Activated T-helper 17 cell treated with anti-CD3 and anti-CD28 coated beads, Interleukin-2, amount 50 U/mL, for 72 hours (primary cell): ENCODE results near the gene CUEDC2. TPM values are rescaled to one million over a fixed set of nuclear protein-coding genes. Genes with fewer than 3 reads are reported as not detected.
"Not testable (repeated sequence)": the region's sequence is repeated elsewhere in the genome, so short reads cannot be mapped to it uniquely, and the experiment has no call there.

Experiments used
- ATAC-seq: fragments of 150-1000 bp; cut with Tn5 transposase; replicated peaks from 2 replicates; pipeline ENCODE4 v1.10.0; 2021; ENCODE audit warnings: mild to moderate bottlenecking, moderate library complexity
- H3K27ac Mint-ChIP-seq: one replicate; pipeline ENCODE4 v1.8.0; 2022; ENCODE audit warnings: mixed read lengths
- H3K27me3 Mint-ChIP-seq: one replicate; pipeline ENCODE4 v1.8.0; 2022; ENCODE audit warnings: mixed read lengths
- H3K36me3 Mint-ChIP-seq: one replicate; pipeline ENCODE4 v1.8.0; 2022; ENCODE audit warnings: low read depth, mild to moderate bottlenecking, mixed read lengths
- H3K4me1 Mint-ChIP-seq: one replicate; pipeline ENCODE4 v1.8.0; 2022; ENCODE audit warnings: mixed read lengths
- H3K4me3 Mint-ChIP-seq: one replicate; pipeline ENCODE4 v1.8.0; 2022; ENCODE audit warnings: mild to moderate bottlenecking, mixed read lengths
- H3K9me3 Mint-ChIP-seq: one replicate; pipeline ENCODE4 v1.8.0; 2022; ENCODE audit warnings: mixed read lengths
- total RNA-seq, 2 donors: library from RNA; stranded (reverse); gene quantifications; one replicate each; pipeline ENCODE4 v1.2.3, GENCODE V29; 2022

Gene CUEDC2
- total RNA-seq, 2 donors from 2014 or later = 53.3 to 58.5 TPM

DNA sequence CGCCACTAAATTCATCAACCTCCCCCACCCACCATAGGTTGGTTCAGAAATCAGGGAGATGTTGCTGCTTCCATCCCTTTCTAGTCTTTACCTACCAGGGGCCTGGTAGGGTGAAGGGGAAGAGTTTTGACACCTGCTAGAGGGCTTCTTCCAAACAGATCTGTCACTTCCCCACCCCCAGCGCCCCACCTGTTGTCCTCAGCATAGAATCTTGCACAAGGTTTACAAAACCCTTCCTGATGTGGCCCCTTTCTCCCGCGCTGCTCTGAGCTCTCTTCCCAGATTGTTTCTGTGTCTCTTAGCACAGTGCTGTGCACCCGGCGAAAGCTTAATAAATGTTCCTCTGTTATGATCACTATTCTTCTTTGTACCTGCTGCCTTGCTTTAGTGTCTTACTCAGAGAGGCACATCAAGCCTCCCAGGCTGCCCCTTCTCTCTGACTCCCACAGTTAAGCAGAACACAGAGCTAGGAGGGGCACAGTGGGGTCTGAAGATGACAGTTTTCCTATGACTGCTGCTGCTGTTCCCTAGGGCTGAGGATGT is 30.2 kb upstream of the CUEDC2 start:
- no peaks in the 10 kb centered on the region for H3K9me3 Mint-ChIP-seq
- H3K4me3 Mint-ChIP-seq = peak overlapping the region; percentile 98
- H3K36me3 Mint-ChIP-seq = no peaks in the 10 kb centered on the region
- H3K27ac Mint-ChIP-seq = no peak overlapping the region
- ATAC-seq = no peak
- peaks cover 21% of the 10 kb centered on the region for H3K4me1 Mint-ChIP-seq
- no peaks in the 10 kb centered on the region for H3K27me3 Mint-ChIP-seq

DNA sequence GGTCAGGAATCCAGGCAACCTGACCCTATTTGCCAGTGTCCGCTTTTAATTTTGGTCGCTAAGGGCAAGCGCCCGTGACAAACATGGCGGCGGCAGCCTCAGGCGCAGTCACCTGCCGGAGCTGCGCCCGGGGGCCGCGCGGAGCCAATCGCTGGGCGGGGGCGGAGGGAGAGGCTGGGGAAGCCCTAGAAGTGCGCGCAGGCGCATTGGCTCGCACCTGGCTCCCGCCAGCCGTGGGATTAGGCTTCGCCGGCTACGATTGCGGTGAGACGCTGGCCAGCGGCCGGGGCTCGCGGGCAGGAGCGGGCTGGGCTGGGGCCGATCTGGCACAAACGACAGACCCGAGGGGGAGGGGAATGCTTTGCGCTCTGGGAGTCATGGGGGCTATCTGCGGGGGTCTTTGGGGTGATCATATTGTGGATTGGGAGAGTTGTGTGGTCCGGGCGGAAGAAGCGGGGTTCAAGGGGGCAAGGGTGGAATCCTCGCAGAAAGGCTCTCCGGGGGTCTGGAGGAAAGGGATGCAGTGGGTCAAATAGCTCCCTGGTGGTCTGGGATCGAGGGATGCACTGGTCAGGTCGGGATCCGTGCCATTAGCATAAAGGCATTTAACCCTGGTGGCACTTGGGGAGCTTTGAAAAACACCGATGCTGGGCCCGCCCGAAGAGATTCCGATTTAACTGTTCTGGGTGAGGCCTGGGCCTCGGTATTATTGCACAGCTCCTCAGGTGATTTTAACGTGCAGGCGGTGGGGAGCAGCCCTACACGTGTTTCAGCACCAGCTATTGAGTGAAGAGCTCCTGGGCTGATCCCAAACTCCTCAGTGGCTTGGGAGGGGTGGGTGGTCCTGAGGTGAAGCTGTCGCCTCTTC is 29.0 kb upstream of the CUEDC2 start:
- H3K9me3 Mint-ChIP-seq = no peaks in the 10 kb centered on the region
- H3K36me3 Mint-ChIP-seq = peaks cover 3% of the 10 kb centered on the region
- H3K27me3 Mint-ChIP-seq = no peaks in the 10 kb centered on the region
- H3K27ac Mint-ChIP-seq = peak overlapping the region; percentile 79
- H3K4me3 Mint-ChIP-seq = peak overlapping the region; percentile 98
- ATAC-seq = peak; percentile 99
- H3K4me1 Mint-ChIP-seq = peaks cover 24% of the 10 kb centered on the region

DNA sequence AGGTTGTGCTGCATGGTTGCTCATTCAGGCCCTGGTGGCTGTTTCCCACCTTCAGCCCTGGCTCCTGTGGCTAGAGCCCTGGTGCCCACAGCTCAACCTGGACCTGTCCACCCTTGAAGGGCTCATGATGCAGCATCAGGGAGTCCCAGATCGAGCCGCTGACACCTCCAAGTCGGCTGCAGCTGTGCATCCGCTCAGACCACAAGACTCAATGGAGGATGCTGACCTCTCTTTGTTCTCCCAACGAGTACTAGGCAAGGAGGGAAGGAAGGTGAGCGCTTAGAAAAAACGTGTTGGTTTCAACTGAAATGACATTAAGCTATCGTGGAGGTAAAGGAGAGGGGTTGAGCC is 28.4 kb upstream of the CUEDC2 start:
- ATAC-seq = peak; percentile 59
- peak overlapping the region; percentile 98 for H3K4me3 Mint-ChIP-seq
- H3K27ac Mint-ChIP-seq = peak overlapping the region; percentile 79
- H3K4me1 Mint-ChIP-seq = peaks cover 24% of the 10 kb centered on the region
- H3K9me3 Mint-ChIP-seq = no peaks in the 10 kb centered on the region
- H3K27me3 Mint-ChIP-seq = no peaks in the 10 kb centered on the region
- peaks cover 8% of the 10 kb centered on the region for H3K36me3 Mint-ChIP-seq

DNA sequence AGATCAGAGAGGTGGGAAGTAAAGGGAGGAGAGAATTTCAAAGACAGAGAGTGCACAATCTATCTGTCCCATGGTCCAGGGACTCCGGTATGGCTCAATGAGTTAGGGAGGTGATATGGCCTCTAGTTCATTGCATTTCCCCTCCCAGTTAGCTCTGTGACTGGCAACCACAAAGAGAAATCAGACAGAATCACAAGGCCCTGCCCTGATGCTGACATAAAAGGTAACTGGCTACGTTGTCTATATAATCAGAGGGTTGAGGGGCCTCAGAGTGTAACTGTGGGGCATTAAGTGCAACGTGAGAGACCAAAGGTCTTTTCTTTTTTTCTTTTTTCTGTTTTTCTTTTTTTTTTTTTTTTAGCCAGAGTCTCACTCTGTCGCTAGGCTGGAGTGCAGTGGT is 26.3 kb upstream of the CUEDC2 start:
- H3K9me3 Mint-ChIP-seq = no peaks in the 10 kb centered on the region
- peaks cover 21% of the 10 kb centered on the region for H3K4me1 Mint-ChIP-seq
- no peak overlapping the region for H3K4me3 Mint-ChIP-seq
- H3K27me3 Mint-ChIP-seq = no peaks in the 10 kb centered on the region
- no peak for ATAC-seq
- peaks cover 29% of the 10 kb centered on the region for H3K36me3 Mint-ChIP-seq
- H3K27ac Mint-ChIP-seq = no peak overlapping the region

DNA sequence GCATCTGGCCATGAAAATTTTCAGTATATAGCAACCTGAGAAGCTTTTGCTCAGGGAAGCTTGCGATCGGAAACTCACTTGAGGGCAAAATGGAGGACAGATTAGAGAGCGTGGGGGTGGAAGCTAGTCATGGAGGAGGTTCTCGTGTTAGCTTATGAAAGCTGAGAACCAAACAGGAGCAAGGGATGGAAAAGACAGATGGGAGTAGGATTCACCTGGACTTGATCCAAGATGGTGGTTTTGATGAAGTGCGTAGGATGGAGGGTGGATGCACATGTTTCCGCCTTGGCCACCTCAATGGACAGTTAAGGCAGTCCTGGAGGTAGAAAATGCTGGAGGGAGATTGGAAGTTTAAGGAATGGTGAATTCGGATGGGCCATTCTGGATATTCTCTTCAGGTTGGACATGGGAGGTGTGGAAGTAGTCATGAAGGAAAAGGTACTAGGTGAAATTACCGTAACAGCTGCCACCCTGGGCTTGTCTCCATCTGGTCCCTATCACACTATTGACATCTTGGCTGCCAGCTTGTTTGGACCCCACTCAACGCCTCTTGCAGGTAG is 25.3 kb upstream of the CUEDC2 start:
- Mint-ChIP-seq H3K36me3 (peaks cover 38% of the 10 kb centered on the region), H3K27ac (no peak overlapping the region), H3K4me1 (peaks cover 22% of the 10 kb centered on the region), H3K9me3 (no peaks in the 10 kb centered on the region), H3K27me3 (no peaks in the 10 kb centered on the region), H3K4me3 (no peak overlapping the region)
- ATAC-seq = no peak

DNA sequence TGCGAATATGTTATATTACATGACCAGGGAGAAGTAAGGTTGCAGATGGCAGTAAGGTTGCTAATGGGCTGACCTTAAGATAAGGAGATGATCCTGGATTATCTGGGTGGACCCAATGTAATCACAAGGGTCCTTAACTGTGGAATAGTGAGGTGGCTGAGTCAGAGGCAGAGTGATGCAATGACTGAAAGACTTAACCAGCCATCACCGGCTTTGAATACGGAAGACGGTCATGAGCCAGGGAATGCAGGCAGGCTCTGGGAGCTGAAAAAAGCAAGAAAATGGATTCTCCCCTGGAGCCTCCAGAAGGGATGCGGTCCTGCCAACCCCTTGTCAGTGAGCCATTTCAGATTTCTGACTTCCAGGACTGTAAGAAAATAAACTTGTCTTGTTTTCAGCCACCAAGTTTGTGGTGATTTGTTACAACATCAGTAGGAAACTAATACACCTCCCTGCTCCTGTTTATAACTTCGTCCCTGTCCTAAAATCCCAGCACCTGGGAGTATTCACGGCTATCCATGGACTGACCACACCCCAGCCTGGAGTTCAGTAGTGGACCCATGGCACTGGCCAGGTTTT is 23.6 kb upstream of the CUEDC2 start:
- no peak for ATAC-seq
- Mint-ChIP-seq H3K9me3 (no peaks in the 10 kb centered on the region), H3K36me3 (peaks cover 55% of the 10 kb centered on the region), H3K4me1 (peaks cover 13% of the 10 kb centered on the region), H3K27me3 (no peaks in the 10 kb centered on the region), H3K27ac (no peak overlapping the region), H3K4me3 (no peak overlapping the region)

DNA sequence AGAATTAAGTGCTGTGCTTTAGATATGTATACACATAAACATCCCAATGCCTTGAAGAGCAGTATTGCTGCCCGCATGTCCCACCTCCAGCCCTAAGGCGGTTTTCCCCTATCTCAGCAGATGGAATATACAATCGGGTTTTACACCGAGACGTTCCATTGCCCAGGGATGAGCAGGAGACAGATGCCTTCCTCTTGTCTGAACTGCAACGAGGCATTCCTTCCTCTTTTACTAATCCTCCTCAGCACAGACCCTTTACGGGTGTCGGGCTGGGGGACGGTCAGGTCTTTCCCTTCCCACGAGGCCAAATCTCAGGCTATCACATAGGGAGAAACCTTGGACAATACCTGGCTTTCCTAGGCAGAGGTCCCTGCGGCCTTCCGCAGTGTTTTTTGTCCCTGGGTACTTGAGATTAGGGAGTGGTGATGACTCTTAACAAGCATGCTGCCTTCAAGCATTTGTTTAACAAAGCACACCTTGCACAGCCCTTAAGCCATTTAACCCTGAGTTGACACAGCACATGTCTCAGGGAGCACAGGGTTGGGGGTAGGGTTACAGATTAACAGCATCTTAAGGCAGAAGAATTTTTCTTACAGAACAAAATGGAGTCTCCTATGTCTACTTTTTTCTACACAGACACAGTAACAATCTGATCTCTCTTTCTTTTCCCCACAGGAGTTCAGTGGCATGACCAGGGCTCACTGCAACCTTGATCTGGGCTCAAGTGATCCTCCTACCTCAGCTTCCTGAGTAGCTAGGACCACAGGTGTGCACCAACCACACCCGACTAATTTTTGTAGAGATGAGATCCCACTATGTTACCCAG is 22.5 kb upstream of the CUEDC2 start:
- H3K4me3 Mint-ChIP-seq, H3K27me3 Mint-ChIP-seq, ATAC-seq, H3K9me3 Mint-ChIP-seq: not testable (repeated sequence)
- peak overlapping the region; percentile 8 for H3K27ac Mint-ChIP-seq
- peaks cover 13% of the 10 kb centered on the region for H3K4me1 Mint-ChIP-seq
- peaks cover 58% of the 10 kb centered on the region for H3K36me3 Mint-ChIP-seq

DNA sequence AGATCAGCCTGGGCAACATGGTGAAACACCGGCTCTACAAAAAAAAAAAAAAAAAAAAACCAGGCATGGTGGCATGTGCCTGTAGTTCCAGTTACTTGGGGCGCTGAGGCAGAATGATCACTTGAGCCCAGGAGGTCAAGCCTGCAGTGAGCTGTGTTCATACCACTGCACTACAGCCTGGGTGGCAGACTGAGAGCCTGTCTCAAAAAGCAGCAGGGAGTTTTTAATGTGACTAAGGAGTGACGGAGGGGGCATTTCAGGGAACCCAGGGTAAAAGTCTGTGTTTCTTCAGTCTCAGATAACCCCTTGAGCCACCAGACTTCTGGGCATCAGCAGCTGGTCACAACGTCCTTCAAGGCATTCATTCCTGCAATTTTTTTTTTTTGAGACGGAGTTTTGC is 21.1 kb upstream of the CUEDC2 start:
- H3K27me3 Mint-ChIP-seq = no peaks in the 10 kb centered on the region
- H3K4me1 Mint-ChIP-seq = peaks cover 18% of the 10 kb centered on the region
- no peaks in the 10 kb centered on the region for H3K9me3 Mint-ChIP-seq
- H3K27ac Mint-ChIP-seq = peak overlapping the region; percentile 93
- peaks cover 64% of the 10 kb centered on the region for H3K36me3 Mint-ChIP-seq
- peak overlapping the region; percentile 67 for H3K4me3 Mint-ChIP-seq
- no peak for ATAC-seq

DNA sequence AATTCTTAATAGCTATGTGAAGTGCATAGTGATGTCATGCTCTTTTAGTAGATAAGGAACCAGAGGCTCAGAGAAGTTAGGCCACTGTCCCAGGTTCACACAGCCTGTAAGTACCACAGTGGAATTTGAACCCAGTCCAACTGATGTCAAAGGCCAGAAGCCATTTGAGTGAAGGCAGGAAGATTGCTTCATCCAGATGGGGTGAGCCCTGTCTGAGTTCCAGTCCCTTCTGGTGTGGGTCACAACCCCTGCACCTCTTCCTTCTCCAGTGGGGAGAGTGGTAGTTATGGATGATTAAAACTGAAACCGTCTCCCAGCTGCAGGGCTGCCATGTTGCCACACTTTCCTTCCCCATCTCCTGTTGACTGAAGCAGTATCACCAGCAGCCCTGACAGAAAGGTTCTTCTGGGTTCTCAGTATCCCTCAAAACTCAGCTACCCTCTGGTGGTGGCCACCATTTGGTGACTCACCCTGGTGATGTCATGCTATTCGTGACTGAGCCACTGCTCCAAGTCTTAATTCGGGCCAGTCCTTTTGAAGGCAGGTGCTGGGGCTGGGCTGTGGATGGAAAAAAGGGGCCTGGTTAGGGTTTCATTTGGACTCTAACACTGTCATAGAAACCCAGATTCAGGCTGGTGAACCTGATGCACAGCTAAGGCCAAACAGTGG is 20.4 kb upstream of the CUEDC2 start:
- Mint-ChIP-seq H3K9me3 (no peaks in the 10 kb centered on the region), H3K4me1 (peaks cover 17% of the 10 kb centered on the region), H3K4me3 (peak overlapping the region; percentile 67), H3K27me3 (no peaks in the 10 kb centered on the region), H3K36me3 (peaks cover 64% of the 10 kb centered on the region), H3K27ac (peak overlapping the region; percentile 93)
- peak; percentile 79 for ATAC-seq

DNA sequence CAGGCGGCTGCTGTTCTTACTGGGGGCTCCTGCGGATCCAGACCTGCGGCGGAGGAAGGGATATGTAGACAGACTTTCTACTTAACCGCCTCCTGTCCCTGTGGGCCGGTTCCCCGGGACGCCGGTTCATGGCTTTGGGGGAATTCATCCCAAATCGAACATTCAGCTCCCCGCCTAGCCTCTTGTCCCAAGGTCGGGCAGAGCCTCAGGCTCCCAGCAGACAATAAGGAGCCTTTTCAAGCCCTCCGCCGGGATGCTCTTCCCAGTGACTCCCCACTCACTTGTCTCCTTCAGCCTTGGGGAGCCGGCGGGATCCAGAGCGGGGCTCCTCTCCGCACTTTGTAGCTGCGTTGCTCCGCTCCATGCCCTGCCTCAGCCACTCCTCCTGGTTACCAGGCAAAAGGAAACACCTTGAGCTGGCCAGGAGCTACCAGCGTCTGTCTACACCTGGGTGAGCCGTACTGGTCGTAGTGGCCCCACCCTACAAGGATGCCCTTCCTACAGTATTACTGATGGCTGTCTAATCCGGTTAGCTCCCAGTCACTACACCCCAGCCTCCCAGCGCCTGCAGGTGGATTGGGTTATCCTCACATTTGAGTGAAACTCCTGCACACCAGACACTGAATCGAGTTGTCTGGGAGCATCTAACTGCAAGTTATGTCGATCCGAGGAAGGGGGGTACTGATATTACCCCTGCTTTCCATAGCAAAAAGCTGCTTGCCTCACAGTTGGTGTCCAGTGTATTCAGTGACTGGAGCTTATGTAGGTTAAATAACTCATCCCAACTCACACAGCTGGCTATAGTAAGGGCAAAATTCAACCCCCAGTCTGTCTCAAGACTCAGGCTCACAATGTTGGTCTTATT is 19.0 kb upstream of the CUEDC2 start, which contains the start of gene C10orf95:
TSS of gene C10orf95 (minus strand) at position 439 of the 865 bp plus-strand sequence. CDS start 450 bp downstream, outside the sequence.
- Mint-ChIP-seq H3K36me3 (peaks cover 60% of the 10 kb centered on the region), H3K9me3 (no peaks in the 10 kb centered on the region), H3K27ac (peak within 1 kb of the TSS; percentile 93), H3K4me3 (peak within 1 kb of the TSS; percentile 84), H3K27me3 (no peaks in the 10 kb centered on the region), H3K4me1 (peaks cover 12% of the 10 kb centered on the region)
- ATAC-seq = no peak

DNA sequence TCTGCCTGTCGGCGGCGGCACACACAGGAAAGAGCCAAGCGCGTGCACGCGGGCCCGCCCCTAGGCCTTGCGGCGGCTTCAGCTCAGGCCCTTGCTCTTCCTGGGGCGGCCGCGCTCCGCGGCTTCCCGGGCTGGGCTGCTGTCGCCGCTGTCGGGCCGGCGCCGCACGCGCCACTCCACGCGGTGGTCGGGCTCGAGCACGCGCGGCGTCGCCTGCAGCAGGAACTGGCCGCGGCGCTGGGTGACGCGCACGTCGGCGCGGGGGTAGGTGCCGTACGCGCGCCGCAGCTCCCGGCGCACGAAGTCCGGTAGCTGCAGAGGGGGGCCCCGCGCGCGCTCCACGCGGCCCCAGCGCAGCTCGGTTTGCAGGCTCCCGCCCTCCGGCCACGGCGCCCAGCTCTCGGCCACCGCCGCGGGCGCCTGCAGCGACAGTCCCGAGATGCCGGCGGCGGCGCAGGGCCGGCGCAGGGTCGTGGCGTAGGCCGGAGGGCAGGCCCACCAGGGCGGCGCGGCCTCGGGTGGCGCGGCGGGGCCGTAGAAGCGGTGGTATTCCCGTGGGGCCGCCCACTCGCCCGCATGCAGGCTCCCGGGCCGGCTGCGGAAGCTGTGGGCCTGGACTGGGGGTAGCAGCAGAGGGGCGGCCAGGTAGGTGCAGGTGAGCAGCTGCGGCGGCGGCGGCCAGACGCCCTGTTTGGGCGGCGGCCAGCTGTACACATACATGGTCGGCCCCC is 18.2 kb upstream of the CUEDC2 start:
- Mint-ChIP-seq H3K27me3 (no peaks in the 10 kb centered on the region), H3K36me3 (peaks cover 53% of the 10 kb centered on the region), H3K9me3 (no peaks in the 10 kb centered on the region), H3K27ac (peak overlapping the region; percentile 87), H3K4me1 (peaks cover 12% of the 10 kb centered on the region), H3K4me3 (peak overlapping the region; percentile 84)
- ATAC-seq = peak; percentile 67

DNA sequence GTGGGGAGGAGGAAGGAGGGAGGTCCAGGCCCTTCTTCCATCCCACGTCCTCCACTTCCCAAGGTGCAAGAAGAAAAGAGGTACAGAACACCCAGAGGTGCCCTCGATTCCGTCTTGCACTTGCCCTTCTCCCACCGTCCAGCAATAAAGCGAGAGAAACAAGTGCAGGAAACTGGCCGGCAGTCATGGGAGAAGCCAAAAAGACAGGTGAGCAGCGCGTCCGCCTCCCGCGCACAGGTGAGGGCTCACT is 17.7 kb upstream of the CUEDC2 start:
- no peaks in the 10 kb centered on the region for H3K27me3 Mint-ChIP-seq
- peak overlapping the region; percentile 84 for H3K4me3 Mint-ChIP-seq
- peaks cover 12% of the 10 kb centered on the region for H3K4me1 Mint-ChIP-seq
- H3K36me3 Mint-ChIP-seq = peaks cover 48% of the 10 kb centered on the region
- H3K9me3 Mint-ChIP-seq = no peaks in the 10 kb centered on the region
- peak overlapping the region; percentile 87 for H3K27ac Mint-ChIP-seq
- ATAC-seq = peak; percentile 1
